SK-N-SH (cell line): ENCODE data around the gene PKIB. TPM values are rescaled to one million over a fixed set of nuclear protein-coding genes. Genes with fewer than 3 reads are reported as not detected.

Source experiments
- CTCF ChIA-PET: fragments of 300-600, 350-600 bp; formaldehyde crosslinking; extraction: SDS; loops from one replicate; lab custom pipeline; 2021; lab: Yijun Ruan, JAX
- POLR2A ChIA-PET: fragments of 350-600 bp; sonication (Branson Sonifier 250); formaldehyde crosslinking; extraction: SDS; loops from one replicate; lab custom pipeline; 2020; ENCODE audit warnings: antibody characterized with exemption, inconsistent platforms; lab: Yijun Ruan, JAX
- DNase-seq: peaks from one replicate; pipeline ENCODE4 v3.0.0; 2012
- H2AFZ ChIP-seq: fragments of 200-600 bp; sonication (generic); 2 replicates; pipeline ENCODE4 v1.8.1; 2016; ENCODE audit warnings: antibody characterized with exemption, mild to moderate bottlenecking, low read depth
- H3F3A ChIP-seq: fragments of 200-600 bp; sonication (generic); replicated peaks from 2 replicates; pipeline ENCODE3; 2016; ENCODE audit warnings: antibody characterized with exemption, mild to moderate bottlenecking; ENCODE audit not compliant: insufficient read depth
- H3K27ac ChIP-seq, 2 experiments: fragments of 200-500 bp in 1 of 2; fragments of 200-600 bp in 1 of 2; sonication (Bioruptor generic) in 1 of 2; sonication (generic), shearing (Covaris generic) in 1 of 2; 2 replicates each; pipeline versions ENCODE4 v1.5.1 to v1.6.1; 2014 to 2016; ENCODE audit warnings: low read depth in 2 of 2, inconsistent platforms in 1 of 2, low read length in 1 of 2, mild to moderate bottlenecking in 1 of 2, mixed read lengths in 1 of 2
- H3K27me3 ChIP-seq: fragments of 200-600 bp; sonication (generic), shearing (Covaris generic); 2 replicates; pipeline ENCODE4 v1.6.1; 2016; ENCODE audit warnings: mixed run types; ENCODE audit not compliant: insufficient read depth
- H3K36me3 ChIP-seq, 2 experiments: fragments of 200-500 bp in 1 of 2; fragments of 200-600 bp in 1 of 2; sonication (Bioruptor generic) in 1 of 2; sonication (generic) in 1 of 2; replicated peaks in 1 of 2; 2 replicates each; pipeline versions ENCODE3 to v1.5.1; 2014 to 2016; ENCODE audit warnings: low read length in 1 of 2, mild to moderate bottlenecking in 1 of 2; ENCODE audit not compliant: insufficient read depth in 2 of 2, control insufficient read depth in 1 of 2
- H3K4me1 ChIP-seq, 2 experiments: fragments of 200-500 bp in 1 of 2; fragments of 200-600 bp in 1 of 2; sonication (Bioruptor generic) in 1 of 2; sonication (generic), shearing (Covaris generic) in 1 of 2; 2 replicates each; pipeline versions ENCODE4 v1.5.1 to v1.6.1; 2014 to 2016; ENCODE audit warnings: low read depth in 1 of 2, low read length in 1 of 2, mixed run types in 1 of 2; ENCODE audit not compliant: insufficient read depth in 2 of 2, control insufficient read depth in 1 of 2
- H3K4me2 ChIP-seq: fragments of 200-600 bp; sonication (generic), shearing (Covaris generic); 2 replicates; pipeline ENCODE4 v1.6.1; 2017; ENCODE audit warnings: mixed run types
- H3K4me3 ChIP-seq, 2 experiments: fragments of 200-500 bp in 1 of 2; fragments of 200-600 bp in 1 of 2; sonication (Bioruptor generic) in 1 of 2; sonication (generic), shearing (Covaris generic) in 1 of 2; 2 replicates each; pipeline versions ENCODE4 v1.5.1 to v1.8.1; 2014 to 2016; ENCODE audit warnings: low read depth in 2 of 2, inconsistent platforms in 1 of 2, low read length in 1 of 2, mild to moderate bottlenecking in 1 of 2, mixed read lengths in 1 of 2, moderate library complexity in 1 of 2
- H3K79me2 ChIP-seq: fragments of 200-600 bp; sonication (generic); 2 replicates; pipeline ENCODE4 v1.8.1; 2017; ENCODE audit warnings: mild to moderate bottlenecking; ENCODE audit not compliant: insufficient read depth
- H3K9ac ChIP-seq: fragments of 200-600 bp; sonication (generic); 2 replicates; pipeline ENCODE4 v1.6.1; 2017; ENCODE audit warnings: mixed run types
- H3K9me2 ChIP-seq: fragments of 200-600 bp; sonication (generic); 2 replicates; pipeline ENCODE4 v1.6.1; 2017; ENCODE audit warnings: mixed run types
- H3K9me3 ChIP-seq: fragments of 200-600 bp; sonication (generic); 2 replicates; pipeline ENCODE4 v1.6.1; 2017; ENCODE audit warnings: mixed run types, mild to moderate bottlenecking, moderate library complexity
- H4K20me1 ChIP-seq: fragments of 200-600 bp; sonication (generic); 2 replicates; pipeline ENCODE4 v1.6.1; 2017; ENCODE audit warnings: mild to moderate bottlenecking, mixed run types; ENCODE audit not compliant: insufficient read depth
- CHD2 ChIP-seq: fragments of 150-350 bp; IDR thresholded peaks from 2 replicates; pipeline ENCODE4 v1.6.1; 2018; ENCODE audit warnings: low read length; ENCODE audit not compliant: partially characterized antibody
- EZH2phosphoT487 ChIP-seq: fragments of 200-600 bp; sonication (generic); IDR thresholded peaks from 2 replicates; pipeline ENCODE4 v1.6.1; 2017; ENCODE audit warnings: low read depth, mixed run types, mild to moderate bottlenecking, antibody characterized with exemption, moderate library complexity, borderline replicate concordance
- GATA2 ChIP-seq: sonication (generic); formaldehyde crosslinking; IDR thresholded peaks from 2 replicates; pipeline ENCODE4 v1.5.0; 2020; ENCODE audit warnings: mild to moderate bottlenecking, missing genetic modification reagents
- MXI1 ChIP-seq: IDR thresholded peaks from 2 replicates; pipeline ENCODE4 v1.6.1; 2012; ENCODE audit warnings: mild to moderate bottlenecking, low read depth, low read length, improper control_type of control experiment
- NRF1 ChIP-seq: IDR thresholded peaks from 2 replicates; pipeline ENCODE4 v1.6.1; 2012; ENCODE audit warnings: low read depth, mild to moderate bottlenecking, low read length
- RAD21 ChIP-seq: IDR thresholded peaks from 2 replicates; pipeline ENCODE4 v1.6.1; 2012; ENCODE audit warnings: mild to moderate bottlenecking, low read length
- RXRA ChIP-seq: IDR thresholded peaks from 2 replicates; pipeline ENCODE4 v1.4.0; 2012; ENCODE audit warnings: low read depth, mild to moderate bottlenecking, borderline replicate concordance
- TAF1 ChIP-seq: IDR thresholded peaks from 2 replicates; pipeline ENCODE4 v1.6.1; 2012; ENCODE audit warnings: low read depth, mild to moderate bottlenecking, low read length, moderate library complexity, borderline replicate concordance
- WGBS: methylation state at CpG from one replicate; pipeline ENCODE4 v1.1.6; 2017; ENCODE audit warnings: low lambda C conversion rate; 5-methylcytosine and 5-hydroxymethylcytosine counted together
- polyA plus RNA-seq, 3 experiments: library from polyadenylated mRNA; depleted of rRNA; stranded (reverse); fragments of >200 nt; gene quantifications; 2 replicates each; pipeline ENCODE4 v1.2.3, GENCODE V29; 2012
- TF ChIP-seq, protein P1 (sequence below): IDR thresholded peaks from 2 replicates; pipeline ENCODE4 v1.6.1; 2012; ENCODE audit warnings: mild to moderate bottlenecking, low read depth, low read length, moderate library complexity
- TF ChIP-seq, protein P2 (sequence below): IDR thresholded peaks from 2 replicates; pipeline ENCODE4 v1.4.0; 2012; ENCODE audit warnings: low read depth
- TF ChIP-seq, protein P3 (sequence below): fragments of 150-350 bp; IDR thresholded peaks from 2 replicates; pipeline ENCODE4 v1.6.1; 2016; ENCODE audit warnings: mild to moderate bottlenecking, low read depth, low read length
- TF ChIP-seq, protein P4 (sequence below): IDR thresholded peaks from 2 replicates; pipeline ENCODE4; 2012

Gene PKIB
- polyA plus RNA-seq, 1 of the 3 experiments (the other 2 are of a cell fraction): 0.30 TPM

DNA sequence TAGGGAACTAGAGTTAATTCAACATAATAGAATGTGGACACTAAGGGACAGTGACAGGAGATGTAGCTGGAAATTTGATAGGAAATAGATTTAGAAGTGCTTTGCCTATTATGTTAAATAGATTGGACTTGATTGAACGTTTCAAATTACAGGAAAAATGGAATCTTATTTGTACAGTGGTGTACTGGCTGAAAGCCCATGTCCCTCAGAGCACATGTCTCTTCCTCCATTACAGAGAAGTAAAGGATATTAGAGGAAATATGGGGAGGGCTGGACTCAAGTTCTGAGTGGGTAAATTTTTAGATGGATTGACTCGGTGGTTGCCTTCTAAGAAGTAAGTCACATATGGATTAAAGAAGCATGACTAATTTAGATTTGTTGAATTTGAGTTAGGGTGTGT, 11.4 kb downstream of the PKIB start:
- H4K20me1 ChIP-seq: no peaks in the 10 kb centered on the region
- H3K27me3 ChIP-seq: no peaks in the 10 kb centered on the region; the same call in 1 of the 2 replicates
- no peak overlapping the region for H3K4me2 ChIP-seq
- H3K27ac ChIP-seq: no peak overlapping the region
- no peak for DNase-seq
- no peaks in the 10 kb centered on the region for H3K9me3 ChIP-seq
- H3K79me2 ChIP-seq: no peaks in the 10 kb centered on the region
- TF ChIP-seq, protein P1, sequence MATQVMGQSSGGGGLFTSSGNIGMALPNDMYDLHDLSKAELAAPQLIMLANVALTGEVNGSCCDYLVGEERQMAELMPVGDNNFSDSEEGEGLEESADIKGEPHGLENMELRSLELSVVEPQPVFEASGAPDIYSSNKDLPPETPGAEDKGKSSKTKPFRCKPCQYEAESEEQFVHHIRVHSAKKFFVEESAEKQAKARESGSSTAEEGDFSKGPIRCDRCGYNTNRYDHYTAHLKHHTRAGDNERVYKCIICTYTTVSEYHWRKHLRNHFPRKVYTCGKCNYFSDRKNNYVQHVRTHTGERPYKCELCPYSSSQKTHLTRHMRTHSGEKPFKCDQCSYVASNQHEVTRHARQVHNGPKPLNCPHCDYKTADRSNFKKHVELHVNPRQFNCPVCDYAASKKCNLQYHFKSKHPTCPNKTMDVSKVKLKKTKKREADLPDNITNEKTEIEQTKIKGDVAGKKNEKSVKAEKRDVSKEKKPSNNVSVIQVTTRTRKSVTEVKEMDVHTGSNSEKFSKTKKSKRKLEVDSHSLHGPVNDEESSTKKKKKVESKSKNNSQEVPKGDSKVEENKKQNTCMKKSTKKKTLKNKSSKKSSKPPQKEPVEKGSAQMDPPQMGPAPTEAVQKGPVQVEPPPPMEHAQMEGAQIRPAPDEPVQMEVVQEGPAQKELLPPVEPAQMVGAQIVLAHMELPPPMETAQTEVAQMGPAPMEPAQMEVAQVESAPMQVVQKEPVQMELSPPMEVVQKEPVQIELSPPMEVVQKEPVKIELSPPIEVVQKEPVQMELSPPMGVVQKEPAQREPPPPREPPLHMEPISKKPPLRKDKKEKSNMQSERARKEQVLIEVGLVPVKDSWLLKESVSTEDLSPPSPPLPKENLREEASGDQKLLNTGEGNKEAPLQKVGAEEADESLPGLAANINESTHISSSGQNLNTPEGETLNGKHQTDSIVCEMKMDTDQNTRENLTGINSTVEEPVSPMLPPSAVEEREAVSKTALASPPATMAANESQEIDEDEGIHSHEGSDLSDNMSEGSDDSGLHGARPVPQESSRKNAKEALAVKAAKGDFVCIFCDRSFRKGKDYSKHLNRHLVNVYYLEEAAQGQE: no peak
- TF ChIP-seq, protein P2, sequence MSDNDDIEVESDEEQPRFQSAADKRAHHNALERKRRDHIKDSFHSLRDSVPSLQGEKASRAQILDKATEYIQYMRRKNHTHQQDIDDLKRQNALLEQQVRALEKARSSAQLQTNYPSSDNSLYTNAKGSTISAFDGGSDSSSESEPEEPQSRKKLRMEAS: no peak
- TF ChIP-seq, protein P3, sequence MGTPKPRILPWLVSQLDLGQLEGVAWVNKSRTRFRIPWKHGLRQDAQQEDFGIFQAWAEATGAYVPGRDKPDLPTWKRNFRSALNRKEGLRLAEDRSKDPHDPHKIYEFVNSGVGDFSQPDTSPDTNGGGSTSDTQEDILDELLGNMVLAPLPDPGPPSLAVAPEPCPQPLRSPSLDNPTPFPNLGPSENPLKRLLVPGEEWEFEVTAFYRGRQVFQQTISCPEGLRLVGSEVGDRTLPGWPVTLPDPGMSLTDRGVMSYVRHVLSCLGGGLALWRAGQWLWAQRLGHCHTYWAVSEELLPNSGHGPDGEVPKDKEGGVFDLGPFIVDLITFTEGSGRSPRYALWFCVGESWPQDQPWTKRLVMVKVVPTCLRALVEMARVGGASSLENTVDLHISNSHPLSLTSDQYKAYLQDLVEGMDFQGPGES: no peak
- TF ChIP-seq EZH2phosphoT487 (no peak), RXRA (no peak), CHD2 (no peak)
- H3K4me3 ChIP-seq: no peak overlapping the region
- WGBS: 3% methylated on average over 2 of the region's 2 CpGs
- no peak overlapping the region for H2AFZ ChIP-seq
- H3F3A ChIP-seq: no peaks in the 10 kb centered on the region
- H3K9me2 ChIP-seq: no peaks in the 10 kb centered on the region
- no peak overlapping the region for H3K9ac ChIP-seq
- ChIA-PET CTCF (no interaction called here), POLR2A (no interaction called here)
- H3K4me1 ChIP-seq: no peaks in the 10 kb centered on the region
- no peaks in the 10 kb centered on the region for H3K36me3 ChIP-seq

DNA sequence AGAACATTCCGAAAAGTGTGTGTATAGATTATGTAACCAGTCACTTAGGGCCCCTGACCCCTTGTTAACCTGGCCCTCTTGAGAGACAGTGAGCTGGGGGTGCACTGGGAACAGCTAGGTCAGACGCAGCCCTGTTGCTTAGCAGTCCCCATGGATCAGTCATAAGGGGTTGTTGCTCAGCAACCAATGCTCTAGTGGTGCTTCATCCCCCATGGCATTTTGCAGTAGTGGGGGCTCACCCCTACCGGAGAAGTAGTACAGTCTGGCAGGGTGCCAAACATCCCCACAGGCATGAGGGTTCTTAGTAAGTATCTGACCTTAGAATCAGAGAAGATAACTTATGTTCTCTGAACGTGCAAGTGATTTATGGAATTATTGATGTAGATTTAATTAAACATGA, 12.3 kb downstream of the PKIB start:
- H3K9me3 ChIP-seq: no peaks in the 10 kb centered on the region
- H3K9me2 ChIP-seq: no peaks in the 10 kb centered on the region
- DNase-seq: no peak
- no peak overlapping the region for H3K4me2 ChIP-seq
- no peaks in the 10 kb centered on the region for H3K4me1 ChIP-seq
- TF ChIP-seq, protein P4, sequence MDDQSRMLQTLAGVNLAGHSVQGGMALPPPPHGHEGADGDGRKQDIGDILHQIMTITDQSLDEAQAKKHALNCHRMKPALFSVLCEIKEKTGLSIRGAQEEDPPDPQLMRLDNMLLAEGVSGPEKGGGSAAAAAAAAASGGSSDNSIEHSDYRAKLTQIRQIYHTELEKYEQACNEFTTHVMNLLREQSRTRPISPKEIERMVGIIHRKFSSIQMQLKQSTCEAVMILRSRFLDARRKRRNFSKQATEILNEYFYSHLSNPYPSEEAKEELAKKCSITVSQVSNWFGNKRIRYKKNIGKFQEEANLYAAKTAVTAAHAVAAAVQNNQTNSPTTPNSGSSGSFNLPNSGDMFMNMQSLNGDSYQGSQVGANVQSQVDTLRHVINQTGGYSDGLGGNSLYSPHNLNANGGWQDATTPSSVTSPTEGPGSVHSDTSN: no peak
- TF ChIP-seq NRF1 (no peak), RAD21 (no peak), MXI1 (no peak), TAF1 (no peak), GATA2 (no peak)
- TF ChIP-seq, protein P2: no peak
- H3K4me3 ChIP-seq: no peak overlapping the region
- ChIA-PET POLR2A (no interaction called here), CTCF (no interaction called here)
- 1% methylated on average over 4 of the region's 4 CpGs for WGBS
- no peak overlapping the region for H2AFZ ChIP-seq
- no peaks in the 10 kb centered on the region for H3K36me3 ChIP-seq
- no peak overlapping the region for H3K9ac ChIP-seq
- no peaks in the 10 kb centered on the region for H4K20me1 ChIP-seq
- H3F3A ChIP-seq: no peaks in the 10 kb centered on the region
- no peaks in the 10 kb centered on the region for H3K79me2 ChIP-seq
- no peak overlapping the region for H3K27ac ChIP-seq
- H3K27me3 ChIP-seq: no peaks in the 10 kb centered on the region; the same call in 1 of the 2 replicates
